NCI-H748 (cell line): ENCODE results near the gene MEX3D.
"Not testable (repeated sequence)": the region's sequence is repeated elsewhere in the genome, so short reads cannot be mapped to it uniquely, and the experiment has no call there.

Source experiments
- DNase-seq: peaks from one replicate; lab custom pipeline; 2025; ENCODE audit not compliant: unreplicated experiment; lab: John Stamatoyannopoulos, UW

The MEX3D gene

DNA sequence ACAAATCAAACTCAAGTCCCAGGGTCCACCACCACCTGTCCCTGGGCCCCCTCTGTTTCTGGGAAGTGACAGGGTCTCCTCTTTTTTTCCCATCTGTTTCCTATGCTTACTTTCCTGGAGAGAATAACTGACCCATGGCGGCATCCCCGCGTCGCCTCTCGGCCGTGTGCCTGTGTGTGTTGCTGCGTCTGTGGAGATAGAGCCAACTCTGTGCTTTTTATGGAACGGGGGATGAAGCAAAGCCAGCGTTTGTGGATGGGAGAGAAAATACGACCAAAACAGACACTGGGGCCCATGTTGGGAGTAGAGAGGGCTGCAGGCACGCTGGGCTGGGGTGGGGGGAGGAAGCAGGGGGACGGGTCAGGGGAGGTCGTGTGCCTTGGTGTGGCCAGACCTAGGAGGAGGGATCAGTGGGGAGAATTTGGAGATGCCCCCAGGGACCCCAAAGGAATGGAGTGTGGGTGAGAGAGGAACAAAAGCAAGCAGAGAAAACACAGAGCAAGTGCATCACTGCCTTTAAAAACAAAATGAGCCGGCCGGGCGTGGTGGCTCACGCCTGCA lies 27.7 kb downstream of the MEX3D start:
- no peak for DNase-seq

DNA sequence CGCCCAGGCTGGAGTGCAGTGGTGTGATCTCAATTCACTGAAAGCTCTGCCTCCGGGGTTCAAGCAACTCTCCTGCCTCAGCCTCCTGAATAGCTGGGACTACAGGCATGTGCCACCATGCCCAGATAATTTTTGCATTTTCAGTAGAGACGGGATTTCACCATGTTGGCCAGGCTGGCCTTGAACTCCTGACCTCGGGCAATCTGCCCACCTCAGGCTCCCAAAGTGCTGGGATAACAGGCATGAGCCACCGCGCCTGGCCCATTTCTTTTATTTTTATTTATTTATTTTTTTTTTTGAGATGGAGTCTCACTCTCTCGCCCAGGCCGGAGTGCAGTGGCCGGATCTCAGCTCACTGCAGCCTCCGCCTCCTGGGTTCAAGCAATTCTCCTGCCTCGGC lies 28.4 kb downstream of the MEX3D start:
- not testable (repeated sequence) for DNase-seq

DNA sequence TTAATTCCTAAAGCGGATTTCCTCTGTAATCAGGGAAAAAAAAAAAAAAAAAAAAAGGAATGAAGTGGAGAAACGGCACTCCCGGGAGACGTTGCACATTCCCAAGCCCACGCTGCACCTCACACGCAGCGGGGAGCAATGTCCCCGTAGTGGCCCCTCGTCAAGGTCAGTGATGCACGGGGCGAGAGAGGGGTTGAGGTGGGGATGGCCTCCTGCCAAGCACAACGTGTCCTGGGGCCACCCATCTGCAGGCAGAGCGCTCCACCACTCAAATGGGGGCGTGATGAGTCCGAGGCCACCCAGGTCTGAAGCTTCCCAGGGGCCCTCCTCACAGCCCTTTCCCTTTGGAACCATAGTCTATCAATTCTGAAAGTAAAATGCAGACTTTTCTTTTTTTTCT lies 29.1 kb downstream of the MEX3D start:
- no peak for DNase-seq

DNA sequence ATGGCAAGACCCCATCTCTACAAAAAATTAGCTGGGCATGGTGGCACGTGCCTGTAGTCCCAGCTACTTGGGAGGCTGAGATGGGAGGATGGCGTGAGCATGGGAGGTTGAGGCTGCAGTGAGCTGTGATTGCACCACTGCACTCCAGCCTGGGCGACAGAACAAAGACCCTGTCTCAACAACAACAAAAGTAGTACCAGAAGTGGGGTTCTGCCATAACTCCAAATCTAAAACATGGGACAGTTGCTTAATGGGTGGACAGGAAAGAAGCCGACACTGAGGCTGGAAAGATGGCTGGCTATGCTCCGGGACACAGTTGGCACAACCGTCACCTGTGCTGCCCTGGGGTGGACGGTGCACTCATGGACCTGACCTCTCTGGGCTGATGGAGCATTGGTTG lies 32.4 kb downstream of the MEX3D start:
- not testable (repeated sequence) for DNase-seq

DNA sequence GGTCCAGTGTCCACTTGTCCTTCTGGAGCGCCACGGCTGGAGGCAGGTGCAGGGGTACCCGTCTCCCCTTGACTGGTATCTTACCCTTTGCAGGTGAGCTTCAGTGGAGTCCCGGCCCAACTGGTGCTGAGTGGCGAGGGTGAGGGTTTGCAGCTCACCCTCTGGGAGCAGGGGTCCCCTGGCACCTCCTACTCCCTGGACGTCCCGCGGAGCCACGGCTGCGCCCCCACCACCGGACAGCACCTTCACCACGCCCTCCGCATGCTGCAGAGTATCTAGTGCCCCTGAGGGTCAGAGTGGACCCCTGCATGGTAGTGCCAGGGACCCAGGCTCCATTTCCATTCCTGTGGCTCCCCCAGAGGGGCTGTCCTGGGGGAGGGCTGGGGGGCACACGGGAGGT lies 33.2 kb downstream of the MEX3D start:
- DNase-seq, result no peak

DNA sequence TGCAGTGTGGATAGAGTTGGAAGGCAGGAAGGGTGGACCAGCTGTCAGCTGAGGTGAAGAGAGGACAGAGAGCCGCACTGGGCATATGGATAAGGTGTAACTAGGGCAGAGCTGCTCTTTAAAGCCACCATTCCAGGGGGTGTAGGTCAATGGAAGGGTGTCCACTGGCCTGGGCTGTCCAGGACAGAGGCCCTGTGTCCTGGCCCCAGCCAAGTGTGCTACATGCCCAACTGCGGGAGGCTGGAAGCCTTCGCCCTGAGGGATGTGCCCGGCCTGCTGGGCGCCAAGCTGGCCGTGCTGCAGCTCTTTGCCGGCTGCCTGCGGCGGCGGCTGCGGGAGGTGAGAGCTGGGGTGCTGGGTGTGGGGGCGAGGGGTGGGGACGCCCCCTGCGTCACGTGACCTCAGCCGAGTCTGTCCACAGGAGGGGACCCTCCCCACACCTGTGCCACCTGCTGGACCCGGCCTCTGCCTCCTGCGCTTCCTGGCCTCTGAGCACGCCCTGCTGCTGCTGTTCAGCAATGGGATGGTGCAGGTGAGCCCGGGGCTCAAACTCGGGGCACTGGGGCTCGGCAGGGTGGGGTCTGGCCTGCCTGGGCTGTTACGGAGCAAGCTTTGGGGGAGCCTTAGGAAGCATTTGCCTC lies 34.5 kb downstream of the MEX3D start:
- no peak for DNase-seq

DNA sequence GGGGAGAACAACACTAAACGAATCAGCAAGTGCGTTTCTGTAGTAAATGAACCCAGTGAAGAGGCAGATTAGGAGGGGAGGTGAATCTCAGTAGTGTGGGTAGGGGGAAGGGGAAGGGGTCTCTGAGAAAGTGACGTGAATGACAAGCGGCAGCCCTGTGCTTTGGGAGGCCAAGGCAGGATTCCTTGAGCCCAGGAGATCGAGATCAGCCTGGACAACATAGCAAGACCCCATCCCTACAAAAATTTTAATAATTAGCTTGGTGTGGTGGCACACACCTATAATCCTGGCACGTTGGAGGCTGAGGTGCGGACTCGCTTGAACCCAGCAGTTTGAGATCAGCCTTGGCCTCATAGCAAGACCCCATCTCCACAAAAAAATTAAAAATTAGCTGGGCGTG lies 36.1 kb downstream of the MEX3D start:
- no peak for DNase-seq

DNA sequence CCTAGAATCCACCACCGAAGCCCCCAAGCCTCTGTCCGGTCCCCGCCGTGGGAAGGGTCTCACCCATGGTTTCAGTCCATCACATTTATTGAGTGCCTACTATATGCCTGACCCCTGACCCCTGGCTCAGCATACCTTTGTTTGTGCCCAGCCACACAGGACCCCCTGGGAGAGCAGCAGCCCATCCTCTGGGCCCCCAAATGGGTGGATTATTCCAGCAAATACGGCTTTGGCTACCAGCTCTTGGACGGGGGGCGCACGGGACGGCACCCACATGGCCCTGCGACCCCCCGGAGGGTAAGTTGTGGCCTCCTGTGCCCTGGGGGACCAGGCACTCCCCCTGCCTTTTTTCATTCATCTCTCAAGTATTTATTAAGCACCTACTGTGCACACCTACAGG lies 36.5 kb downstream of the MEX3D start:
- no peak for DNase-seq

DNA sequence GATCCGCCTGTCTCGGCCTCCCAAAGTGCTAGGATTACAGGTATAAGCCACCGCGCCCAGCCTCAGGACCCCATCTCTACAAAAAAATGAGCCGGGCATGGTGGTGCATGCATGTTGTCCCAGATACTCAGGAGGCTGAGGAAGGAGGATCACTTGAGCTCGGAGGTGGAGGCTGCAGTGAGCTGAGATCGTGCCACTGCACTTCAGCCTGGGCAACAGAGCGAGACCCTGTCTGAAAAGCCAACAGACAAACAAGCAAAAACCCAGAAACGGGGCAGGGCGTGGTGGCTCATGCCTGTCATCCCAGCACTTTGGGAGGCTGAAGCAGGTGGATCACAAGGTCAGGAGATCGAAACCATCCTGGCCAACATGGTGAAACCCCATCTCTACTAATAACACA lies 37.3 kb downstream of the MEX3D start:
- not testable (repeated sequence) for DNase-seq

DNA sequence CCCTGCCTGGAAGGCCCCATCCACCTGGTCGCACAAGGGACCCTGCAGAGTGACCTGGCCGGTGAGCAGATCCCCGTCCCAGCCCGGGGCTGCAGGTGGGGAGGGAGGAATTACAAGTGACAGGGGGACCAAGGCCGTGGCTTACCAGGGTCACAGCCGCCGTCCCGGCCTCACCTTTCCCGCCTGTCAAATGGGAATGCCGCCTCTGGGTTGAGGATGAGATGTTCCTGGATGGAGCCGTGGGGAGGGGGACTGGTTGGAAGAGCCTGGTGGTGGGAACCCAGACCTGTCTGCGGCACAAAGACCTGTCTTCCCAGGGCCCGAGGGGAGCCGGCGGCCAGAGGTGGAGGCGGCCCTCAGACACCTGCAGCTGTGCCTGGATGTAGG lies 38.7 kb downstream of the MEX3D start:
- no peak for DNase-seq

DNA sequence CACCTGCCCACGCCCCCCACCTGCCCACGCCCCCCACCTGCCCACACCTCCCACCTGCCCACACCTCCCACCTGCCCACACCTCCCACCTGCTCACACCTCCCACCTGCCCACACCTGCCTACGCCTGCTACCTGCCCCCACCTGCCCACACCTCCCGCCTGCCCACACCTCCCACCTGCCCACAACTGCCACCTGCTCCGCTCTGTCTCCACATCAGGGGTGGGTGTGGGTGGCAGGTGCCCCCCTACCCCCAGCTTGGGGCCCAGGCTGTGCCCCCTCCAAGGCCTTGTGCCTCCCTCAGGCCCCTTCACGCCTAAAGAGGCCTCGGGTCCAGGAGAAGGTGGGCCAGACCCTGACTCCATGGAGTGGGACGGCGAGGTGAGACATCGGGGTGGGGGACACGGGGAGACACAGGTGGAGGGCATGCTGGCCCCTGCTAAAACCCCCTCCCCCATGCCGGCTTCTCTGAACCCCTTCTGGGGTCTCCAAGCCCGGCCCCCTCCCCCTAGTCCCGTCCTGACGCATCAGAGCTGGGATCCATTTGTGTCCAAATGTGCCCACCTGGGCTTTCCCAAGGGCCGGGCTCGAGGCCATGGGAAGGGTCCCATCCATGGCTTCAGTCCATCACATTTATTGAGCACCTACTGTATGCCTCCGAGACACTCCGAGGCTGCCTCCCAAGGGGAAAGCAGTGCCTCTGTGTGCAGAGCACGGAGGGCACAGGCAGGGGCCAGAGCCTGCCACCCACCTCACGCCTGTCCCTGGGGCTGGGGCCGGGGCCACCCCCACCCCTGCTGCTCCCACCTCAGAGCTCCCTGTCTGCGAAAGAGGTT lies 39.3 kb downstream of the MEX3D start:
- DNase-seq, result no peak

DNA sequence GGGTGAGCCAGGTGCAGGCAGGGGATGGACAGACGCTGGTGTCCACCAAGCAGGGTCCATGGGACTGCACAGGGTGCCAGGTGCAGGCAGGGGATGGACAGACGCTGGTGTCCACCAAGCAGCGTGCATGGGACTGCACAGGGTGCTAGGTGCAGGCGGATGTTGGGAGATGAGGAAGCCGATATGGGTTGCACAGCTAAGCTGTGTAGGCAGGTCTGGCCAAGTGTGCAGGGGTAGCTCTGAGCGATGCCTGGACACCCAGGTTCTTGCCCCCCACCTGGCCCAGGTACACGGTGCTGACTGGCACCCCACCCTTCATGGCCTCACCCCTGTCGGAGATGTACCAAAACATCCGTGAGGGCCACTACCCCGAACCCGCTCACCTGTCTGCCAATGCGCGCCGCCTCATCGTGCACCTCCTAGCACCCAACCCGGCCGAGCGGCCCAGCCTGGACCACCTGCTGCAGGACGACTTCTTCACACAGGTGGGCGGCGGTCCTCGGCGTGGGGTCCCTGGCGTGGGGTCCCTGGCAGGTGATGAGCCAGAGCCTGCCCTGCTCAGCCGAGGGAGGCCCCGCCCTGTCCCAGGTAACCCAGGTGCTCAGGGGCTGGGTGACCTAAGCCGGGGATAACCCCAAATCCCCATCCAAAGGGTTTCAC lies 40.3 kb downstream of the MEX3D start:
- no peak for DNase-seq

DNA sequence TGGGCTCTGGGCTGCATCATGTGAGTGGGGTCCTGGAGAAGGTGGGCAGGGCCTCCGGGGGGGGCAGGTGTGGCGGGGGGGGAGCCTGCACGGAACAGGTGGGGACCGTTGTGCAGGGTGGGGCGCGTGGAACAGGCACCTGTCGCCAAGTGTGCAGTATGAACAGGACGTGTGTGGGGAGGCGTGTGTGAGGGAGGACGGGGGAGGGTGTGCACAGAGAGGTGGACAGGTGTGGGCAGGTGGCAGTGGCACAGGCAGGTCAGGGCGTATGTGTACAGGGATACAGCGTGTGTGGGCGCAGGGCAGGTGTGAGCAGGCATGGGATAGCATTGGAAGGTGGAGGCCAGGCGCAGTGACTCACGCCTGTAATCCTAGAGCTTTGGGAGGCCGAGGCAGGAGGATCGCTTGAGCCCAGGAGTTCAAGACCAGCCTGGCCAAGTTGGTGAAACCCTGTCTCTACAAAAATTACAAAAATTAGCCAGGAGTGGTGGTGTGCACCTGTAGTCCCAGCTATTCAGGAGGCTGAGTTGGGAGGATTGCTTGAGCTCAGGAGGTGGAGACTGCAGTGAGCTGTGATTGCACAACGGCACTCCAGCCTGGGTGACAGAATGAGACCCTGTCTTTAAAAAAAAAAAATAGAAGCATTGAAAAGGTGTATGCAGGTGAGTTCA lies 41.0 kb downstream of the MEX3D start:
- DNase-seq, result no peak

DNA sequence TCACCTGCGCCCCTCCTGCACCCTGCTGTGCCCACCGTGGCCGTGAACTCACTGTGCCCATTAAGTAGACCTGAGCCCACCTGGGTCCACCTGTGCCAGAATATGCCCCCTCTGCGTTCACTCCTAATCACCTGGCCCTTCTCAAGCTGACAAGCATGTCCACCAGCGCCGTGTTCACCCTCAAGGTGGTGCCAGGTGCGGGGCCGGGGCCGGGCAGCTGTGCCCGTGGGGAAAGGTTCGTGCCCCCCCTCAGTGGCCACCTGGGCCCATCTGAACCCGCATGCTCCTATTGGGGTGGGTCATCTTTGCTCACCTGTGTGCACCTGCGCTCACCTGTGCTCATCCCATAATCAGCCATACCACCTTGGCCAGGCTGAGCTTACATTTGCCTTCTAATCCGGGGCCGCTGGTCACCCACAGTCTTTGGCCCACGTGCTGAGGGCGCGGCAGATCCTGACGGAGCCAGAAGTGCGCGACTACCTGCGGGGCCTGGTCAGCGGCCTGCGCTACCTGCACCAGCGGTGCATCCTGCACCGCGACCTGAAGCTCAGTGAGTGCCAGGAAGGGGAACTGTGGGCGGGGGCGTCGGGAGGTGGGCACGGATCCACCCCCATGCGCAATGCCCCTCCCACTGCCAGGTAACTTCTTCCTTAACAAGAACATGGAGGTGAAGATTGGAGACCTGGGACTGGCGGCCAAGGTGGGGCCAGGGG lies 41.9 kb downstream of the MEX3D start:
- no peak for DNase-seq

DNA sequence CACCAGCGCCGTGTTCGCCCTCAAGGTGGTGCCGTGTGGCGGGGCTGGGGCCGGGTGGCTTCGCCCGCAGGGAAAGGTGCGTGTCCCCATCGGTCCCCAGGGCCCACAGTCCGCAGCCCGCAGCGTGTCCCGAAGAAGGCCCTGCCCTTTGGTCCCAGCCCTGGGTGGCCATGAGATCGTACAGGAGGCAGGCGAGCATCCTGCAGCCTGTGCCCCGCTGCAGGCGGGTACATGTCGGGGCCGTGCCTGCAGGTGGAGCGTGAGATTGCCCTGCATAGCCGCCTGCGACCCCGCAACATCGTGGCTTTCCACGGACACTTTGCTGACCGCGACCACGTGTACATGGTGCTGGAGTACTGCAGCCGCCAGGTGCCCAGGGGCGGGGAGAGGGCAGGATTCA lies 42.8 kb downstream of the MEX3D start:
- no peak for DNase-seq

DNA sequence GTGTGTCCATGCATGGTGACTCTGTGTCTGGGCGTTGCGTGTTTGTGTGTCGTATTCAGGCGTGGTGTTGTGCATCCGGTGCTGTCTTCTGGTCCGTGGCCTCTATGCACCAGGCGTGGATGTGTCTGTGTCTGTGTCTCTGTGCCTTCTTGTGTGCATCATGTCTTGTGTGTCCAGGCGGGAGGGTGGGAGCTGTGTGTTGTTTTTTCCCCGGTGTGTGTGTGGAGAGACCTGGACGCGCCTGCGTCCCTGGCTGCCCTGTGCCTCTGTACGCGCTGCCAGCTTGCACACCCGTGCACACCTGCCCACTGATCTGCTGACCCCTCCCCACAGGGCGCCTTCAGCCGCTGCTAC lies 43.2 kb downstream of the MEX3D start:
- DNase-seq, result no peak

DNA sequence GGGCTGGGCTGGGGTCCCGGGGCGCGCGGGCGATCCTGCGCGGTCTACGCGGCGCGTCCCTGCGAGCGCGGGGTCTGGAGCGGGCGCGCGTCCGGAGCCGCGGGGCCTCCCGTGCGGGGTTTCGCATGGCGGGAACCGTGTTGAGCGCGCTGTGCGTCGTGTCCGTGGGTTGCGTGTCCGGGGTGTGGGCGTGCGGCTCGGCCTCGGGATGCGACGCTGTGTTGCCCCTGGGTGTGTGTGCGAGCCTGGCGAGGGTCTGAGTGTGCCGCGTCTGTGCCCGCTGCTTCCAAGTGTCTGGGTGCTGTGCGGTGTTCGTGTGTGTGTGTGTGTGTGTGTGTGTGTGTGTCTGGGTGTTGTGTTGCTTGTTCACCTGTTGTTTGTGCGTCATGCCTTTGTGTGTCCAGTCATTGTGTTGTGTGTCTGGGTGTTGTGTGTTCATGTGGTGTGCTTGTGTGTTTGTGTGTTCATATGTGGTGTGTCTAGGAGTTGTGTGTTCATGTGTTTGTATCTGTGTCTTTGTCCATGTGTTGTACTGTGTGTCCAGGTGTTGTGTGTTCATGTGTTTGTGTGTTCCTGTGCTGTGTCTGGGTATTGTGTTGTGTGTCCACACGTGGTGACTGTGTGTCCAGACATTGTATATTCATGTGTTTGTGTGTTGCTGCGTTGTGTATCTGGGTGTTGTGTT lies 43.7 kb downstream of the MEX3D start:
- no peak for DNase-seq

DNA sequence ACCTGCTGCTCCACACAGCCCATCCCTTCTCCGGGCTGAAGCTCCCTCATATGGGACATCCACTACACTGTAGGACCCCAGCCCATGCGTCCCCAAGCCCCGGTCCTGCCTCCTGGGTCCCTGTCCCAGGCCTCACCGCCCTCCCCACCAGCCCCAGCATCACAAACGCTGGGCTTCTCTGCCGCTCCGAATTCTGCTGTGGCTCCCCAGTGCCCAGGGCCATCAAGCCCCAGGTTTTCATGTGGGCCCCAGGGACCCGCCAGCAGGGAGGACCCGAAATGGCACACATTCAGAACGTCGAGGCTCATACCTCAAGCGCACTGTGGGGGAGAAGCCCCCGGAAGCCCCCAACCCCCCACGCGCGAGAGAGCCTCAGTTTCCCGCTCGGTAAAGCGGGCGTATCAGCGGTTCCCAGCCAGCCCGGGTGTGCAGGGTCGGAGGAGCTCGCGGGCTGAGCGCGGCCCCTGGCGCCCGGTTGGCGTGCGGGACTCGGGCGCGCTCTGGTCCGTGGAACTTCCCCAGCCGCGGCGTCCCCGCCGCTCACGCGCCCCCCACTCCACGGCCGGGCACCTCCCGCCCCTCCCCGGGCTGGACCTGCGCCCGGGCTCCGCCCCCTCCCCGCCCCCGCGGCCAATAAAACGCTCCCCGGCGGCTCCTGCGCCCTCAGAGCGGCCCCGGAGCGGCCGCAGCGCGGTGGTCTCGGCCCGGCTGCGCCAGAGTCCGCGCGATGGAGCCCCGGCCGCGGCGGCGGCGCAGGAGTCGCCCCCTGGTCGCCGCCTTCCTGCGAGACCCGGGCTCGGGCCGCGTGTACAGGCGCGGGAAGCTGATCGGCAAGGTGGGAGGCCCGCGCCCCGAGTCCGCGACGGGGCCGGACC lies 44.5 kb downstream of the MEX3D start, which contains the start of gene PLK5:
PLK5 (plus strand) TSS at position 666 of the 875 bp plus-strand sequence. CDS start 2,920 bp downstream, outside the sequence.
- DNase-seq, result no peak

DNA sequence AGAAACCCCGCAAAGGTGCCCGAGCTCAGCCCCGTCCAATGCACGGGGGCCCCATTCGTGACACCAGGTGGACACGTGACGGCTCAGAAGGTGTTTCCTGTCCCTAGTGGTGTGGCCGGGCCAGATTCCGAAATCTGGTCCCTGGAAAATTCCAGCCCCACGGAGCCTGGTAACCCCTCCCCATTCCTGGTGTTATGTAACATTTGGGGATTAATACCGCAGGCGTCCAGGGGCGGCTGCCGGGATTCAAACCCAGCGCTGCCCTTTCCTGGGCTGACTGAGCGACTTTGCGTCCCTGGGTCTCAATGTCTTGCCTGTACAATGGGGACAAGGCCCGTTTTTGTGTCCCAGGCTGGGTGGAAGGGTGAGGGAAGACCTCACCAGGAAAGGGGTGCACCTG lies 45.3 kb downstream of the MEX3D start:
- DNase-seq, result no peak
